GM23248 (cell line): Measurements from ENCODE around the gene ADGRD1.

Experiments
- EZH2 ChIP-seq: fragments of 200-600 bp; sonication (generic); IDR thresholded peaks from 2 replicates; pipeline ENCODE4 v1.6.1; 2018; ENCODE audit warnings: antibody characterized with exemption, mild to moderate bottlenecking; ENCODE audit not compliant: insufficient read depth, poor library complexity, severe bottlenecking
- EZH2phosphoT487 ChIP-seq: fragments of 200-600 bp; sonication (generic); IDR thresholded peaks from 2 replicates; pipeline ENCODE4 v1.6.1; 2018; ENCODE audit warnings: antibody characterized with exemption, moderate library complexity, mild to moderate bottlenecking, low read depth; ENCODE audit not compliant: insufficient read depth

DNA sequence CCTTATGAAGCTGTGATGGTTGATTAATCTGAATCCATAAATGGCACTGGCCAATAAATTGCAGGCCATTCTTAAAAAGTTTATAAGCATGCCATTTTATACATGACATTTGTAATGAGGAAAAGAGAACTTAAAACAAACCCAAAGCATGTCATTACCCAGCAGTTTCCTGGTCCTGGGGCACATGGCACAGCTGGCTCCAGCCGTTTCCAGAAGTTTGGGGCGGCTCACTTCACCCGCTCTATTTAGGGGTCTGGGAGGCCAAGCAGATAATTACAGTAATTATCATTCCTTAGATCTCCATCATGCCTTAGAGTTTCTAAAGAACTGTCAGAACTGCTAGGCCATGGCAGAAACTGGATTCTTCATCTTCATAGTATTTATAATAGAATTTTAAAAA, 6.4 kb downstream of the ADGRD1 start:
- TF ChIP-seq EZH2phosphoT487 (no peak), EZH2 (no peak)
